Liver (tissue), 9 donors: ENCODE measurements around the gene SPATA31C1. TPM values are rescaled to one million over a fixed set of nuclear protein-coding genes. Genes with fewer than 3 reads are reported as not detected.

Experiments
- DNase-seq: peaks from one replicate; pipeline ENCODE4 v3.0.0-alpha.2; 2017; ENCODE audit warnings: low spot score
- H3K27ac ChIP-seq, 2 donors: one replicate each; pipeline ENCODE4 v1.7.0; 2013; ENCODE audit warnings: inconsistent platforms in 2 of 2, low read length in 2 of 2, control low read depth in 1 of 2, low read depth in 1 of 2, mild to moderate bottlenecking in 1 of 2
- H3K27me3 ChIP-seq, 4 donors: one replicate each; pipeline versions ENCODE4 v1.6.1 to v1.7.0; 2013; ENCODE audit warnings: low read length in 3 of 4, inconsistent platforms in 1 of 4, mild to moderate bottlenecking in 1 of 4, moderate library complexity in 1 of 4; ENCODE audit not compliant: control insufficient read depth in 4 of 4, insufficient read depth in 4 of 4
- H3K36me3 ChIP-seq, 4 donors: one replicate each; pipeline versions ENCODE4 v1.6.1 to v1.7.0; 2013; ENCODE audit warnings: low read length in 3 of 4, mild to moderate bottlenecking in 3 of 4, low read depth in 1 of 4, moderate library complexity in 1 of 4; ENCODE audit not compliant: control insufficient read depth in 4 of 4, insufficient read depth in 3 of 4
- H3K4me1 ChIP-seq, 4 donors: one replicate each; pipeline versions ENCODE4 v1.6.1 to v1.7.0; 2013; ENCODE audit warnings: low read length in 3 of 4, mild to moderate bottlenecking in 3 of 4, moderate library complexity in 1 of 4; ENCODE audit not compliant: control insufficient read depth in 4 of 4, insufficient read depth in 4 of 4
- H3K4me3 ChIP-seq, 3 donors: one replicate each; pipeline versions ENCODE4 v1.6.1 to v1.7.0; 2013; ENCODE audit warnings: low read length in 3 of 3, control low read depth in 1 of 3, low read depth in 1 of 3, mild to moderate bottlenecking in 1 of 3
- H3K9ac ChIP-seq, 2 donors: one replicate each; pipeline ENCODE4 v1.7.0; 2013; ENCODE audit warnings: low read length in 2 of 2, mild to moderate bottlenecking in 2 of 2, moderate library complexity in 2 of 2, control low read depth in 1 of 2, low read depth in 1 of 2
- H3K9me3 ChIP-seq, 4 donors: one replicate each; pipeline versions ENCODE4 v1.6.1 to v1.7.0; 2013; ENCODE audit warnings: low read length in 3 of 4; ENCODE audit not compliant: control insufficient read depth in 4 of 4
- ATF3 ChIP-seq: IDR thresholded peaks from 2 replicates; pipeline ENCODE4 v1.6.1; 2016; ENCODE audit warnings: antibody characterized with exemption
- EGR1 ChIP-seq, 2 donors: IDR thresholded peaks; 2 replicates each; pipeline ENCODE4 v1.6.1; 2016 to 2018; ENCODE audit warnings: antibody characterized with exemption in 2 of 2, low read depth in 2 of 2
- FOXA1 ChIP-seq: IDR thresholded peaks from 2 replicates; pipeline ENCODE4 v1.6.1; 2016; ENCODE audit warnings: antibody characterized with exemption
- FOXA2 ChIP-seq: IDR thresholded peaks from 2 replicates; pipeline ENCODE4 v1.6.1; 2016; ENCODE audit warnings: antibody characterized with exemption
- GABPA ChIP-seq, 2 donors: IDR thresholded peaks in 1 of 2; conservative IDR thresholded peaks in 1 of 2; 2 replicates each; pipeline ENCODE4 v1.6.1; 2016; ENCODE audit warnings: antibody characterized with exemption in 2 of 2, mild to moderate bottlenecking in 1 of 2, moderate library complexity in 1 of 2
- HNF4A ChIP-seq, 2 donors: conservative IDR thresholded peaks; 2 replicates each; pipeline ENCODE4 v1.6.1; 2016; ENCODE audit warnings: antibody characterized with exemption in 2 of 2, mild to moderate bottlenecking in 2 of 2
- HNF4G ChIP-seq: IDR thresholded peaks from 2 replicates; pipeline ENCODE4 v1.6.1; 2016; ENCODE audit warnings: antibody characterized with exemption
- JUND ChIP-seq, 2 donors: IDR thresholded peaks; 2 replicates each; pipeline ENCODE4 v1.6.1; 2016; ENCODE audit warnings: antibody characterized with exemption in 2 of 2
- MAX ChIP-seq: IDR thresholded peaks from 2 replicates; pipeline ENCODE4 v1.6.1; 2016; ENCODE audit warnings: antibody characterized with exemption
- NR2F2 ChIP-seq: IDR thresholded peaks from 2 replicates; pipeline ENCODE4 v1.6.1; 2016; ENCODE audit warnings: antibody characterized with exemption
- RAD21 ChIP-seq, 2 donors: IDR thresholded peaks; 2 replicates each; pipeline ENCODE4 v1.6.1; 2016; ENCODE audit warnings: antibody characterized with exemption in 2 of 2, mild to moderate bottlenecking in 2 of 2
- REST ChIP-seq: IDR thresholded peaks from 2 replicates; pipeline ENCODE4 v1.6.1; 2016; ENCODE audit warnings: antibody characterized with exemption, mild to moderate bottlenecking
- RXRA ChIP-seq, 2 donors: IDR thresholded peaks; 2 replicates each; pipeline ENCODE4 v1.6.1; 2017 to 2018; ENCODE audit warnings: antibody characterized with exemption in 2 of 2, mild to moderate bottlenecking in 1 of 2
- SP1 ChIP-seq: IDR thresholded peaks from 2 replicates; pipeline ENCODE4 v1.6.1; 2018; ENCODE audit warnings: antibody characterized with exemption, mild to moderate bottlenecking
- TAF1 ChIP-seq: conservative IDR thresholded peaks from 2 replicates; pipeline ENCODE4 v1.6.1; 2016; ENCODE audit warnings: antibody characterized with exemption, mild to moderate bottlenecking
- YY1 ChIP-seq: IDR thresholded peaks from 2 replicates; pipeline ENCODE4 v1.6.1; 2016; ENCODE audit warnings: antibody characterized with exemption, mild to moderate bottlenecking
- WGBS: extraction: QIAGEN DNeasy Blood & Tissue Kit; methylation state at CpG from one replicate; pipeline ENCODE4 v1.1.7; 2013; 5-methylcytosine and 5-hydroxymethylcytosine counted together
- polyA plus RNA-seq, 2 donors: library from polyadenylated mRNA; stranded (reverse) in 1 of 2; unstranded in 1 of 2; fragments of 200-250 nt in 1 of 2; fragments of >200 nt in 1 of 2; fragmentation: Nextera tagmentation in 1 of 2; extraction: Ambion mirVana in 1 of 2; gene quantifications; one replicate each; pipeline versions ENCODE4 v1.2.1 to v1.2.3, GENCODE V29; 2013 to 2015
- total RNA-seq, 2 donors: library from RNA; depleted of rRNA; stranded (reverse); fragments of >200 nt; gene quantifications; one replicate each; pipeline ENCODE4 v1.2.3, GENCODE V29; 2014
- TF ChIP-seq, protein P1 (sequence below): fragments of 150-350 bp; IDR thresholded peaks from 2 replicates; pipeline ENCODE4 v1.5.1; 2017; ENCODE audit warnings: improper control_type of control experiment, low read depth, low read length; ENCODE audit not compliant: missing input control
- TF ChIP-seq, protein P2 (sequence below): IDR thresholded peaks from 2 replicates; pipeline ENCODE4 v1.6.1; 2016; ENCODE audit warnings: antibody characterized with exemption
- donor health status: healthy.
- donor health status: healthy.
- donor health status: healthy.
- donor health status: healthy.
- donor health status: healthy.

Gene SPATA31C1
- total and polyA plus RNA-seq, 4 donors = 0.05 TPM; not detected in 3

- H3K27ac ChIP-seq = no peak overlapping the region
- no peaks in the 10 kb centered on the region for H3K27me3 ChIP-seq
- WGBS = 86% methylated on average over 6 of the region's 6 CpGs
- H3K9me3 ChIP-seq = no peaks in the 10 kb centered on the region
- DNase-seq = peak; percentile 25
- no peaks in the 10 kb centered on the region for H3K4me1 ChIP-seq
- H3K4me3 ChIP-seq = no peak overlapping the region
- no peak overlapping the region for H3K9ac ChIP-seq
- H3K36me3 ChIP-seq = no peaks in the 10 kb centered on the region
- TF ChIP-seq TAF1 (no peak), JUND (IDR thresholded peaks at IDR 0.05) (no peak), REST (no peak), HNF4G (no peak), ATF3 (no peak), SP1 (no peak), GABPA (IDR thresholded peaks at IDR 0.05 in 1 of 2, conservative IDR thresholded peaks at IDR 0.05 in 1 of 2) (no peak), NR2F2 (no peak), RAD21 (IDR thresholded peaks at IDR 0.05) (no peak), YY1 (no peak), FOXA1 (no peak), RXRA (IDR thresholded peaks at IDR 0.05) (no peak), HNF4A (conservative IDR thresholded peaks at IDR 0.05) (no peak), EGR1 (IDR thresholded peaks at IDR 0.05; ENCODE audit: low read depth in 2 of 2) (no peak), FOXA2 (no peak), MAX (no peak)
- TF ChIP-seq, protein P1, sequence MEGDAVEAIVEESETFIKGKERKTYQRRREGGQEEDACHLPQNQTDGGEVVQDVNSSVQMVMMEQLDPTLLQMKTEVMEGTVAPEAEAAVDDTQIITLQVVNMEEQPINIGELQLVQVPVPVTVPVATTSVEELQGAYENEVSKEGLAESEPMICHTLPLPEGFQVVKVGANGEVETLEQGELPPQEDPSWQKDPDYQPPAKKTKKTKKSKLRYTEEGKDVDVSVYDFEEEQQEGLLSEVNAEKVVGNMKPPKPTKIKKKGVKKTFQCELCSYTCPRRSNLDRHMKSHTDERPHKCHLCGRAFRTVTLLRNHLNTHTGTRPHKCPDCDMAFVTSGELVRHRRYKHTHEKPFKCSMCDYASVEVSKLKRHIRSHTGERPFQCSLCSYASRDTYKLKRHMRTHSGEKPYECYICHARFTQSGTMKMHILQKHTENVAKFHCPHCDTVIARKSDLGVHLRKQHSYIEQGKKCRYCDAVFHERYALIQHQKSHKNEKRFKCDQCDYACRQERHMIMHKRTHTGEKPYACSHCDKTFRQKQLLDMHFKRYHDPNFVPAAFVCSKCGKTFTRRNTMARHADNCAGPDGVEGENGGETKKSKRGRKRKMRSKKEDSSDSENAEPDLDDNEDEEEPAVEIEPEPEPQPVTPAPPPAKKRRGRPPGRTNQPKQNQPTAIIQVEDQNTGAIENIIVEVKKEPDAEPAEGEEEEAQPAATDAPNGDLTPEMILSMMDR = no peak
Observed at GRCh38 chr9:87888501-87888900, 29.3 kb upstream of the SPATA31C1 start.

DNA sequence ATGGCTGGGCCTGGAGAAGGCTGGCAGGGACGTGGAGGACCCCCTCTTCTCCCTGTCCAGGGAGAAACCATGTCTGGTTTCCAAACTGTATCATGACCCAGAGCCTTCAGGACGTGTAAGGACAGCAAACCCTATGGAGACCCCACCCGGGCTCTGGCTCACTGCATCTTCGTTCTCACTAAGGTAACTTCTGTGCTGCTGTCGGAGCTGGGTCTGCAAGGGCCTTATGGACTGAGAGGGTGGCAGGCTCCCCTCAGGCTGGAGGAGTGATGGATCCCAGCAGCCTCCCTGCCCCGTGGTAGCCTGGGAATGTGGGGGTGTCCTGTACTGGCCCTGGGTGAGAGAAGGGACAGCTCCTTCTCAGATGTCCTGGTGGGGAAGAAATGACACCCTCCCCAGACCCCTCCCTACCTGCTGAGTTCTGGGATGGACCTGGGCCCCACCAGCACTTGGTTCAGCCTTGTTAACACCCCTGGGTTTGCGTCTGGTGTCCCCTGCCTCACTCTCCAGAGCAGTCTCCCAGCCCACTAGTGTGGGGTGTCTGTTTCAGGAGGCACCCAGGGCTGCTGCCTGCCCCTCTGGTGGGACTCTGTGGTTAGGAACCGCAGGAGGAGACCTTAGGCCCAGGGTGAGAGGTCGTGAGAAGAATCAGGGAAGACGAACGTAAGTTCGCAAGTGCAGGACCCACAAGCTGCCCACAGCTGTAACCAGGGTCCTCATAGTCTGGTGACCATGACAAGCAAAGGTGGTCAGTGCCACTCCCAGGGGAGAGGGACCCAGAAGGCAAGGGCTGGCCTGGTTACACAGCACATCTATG, 28.5 kb upstream of the SPATA31C1 start:
- no peaks in the 10 kb centered on the region for H3K4me1 ChIP-seq
- no peak overlapping the region for H3K4me3 ChIP-seq
- no peak overlapping the region for H3K9ac ChIP-seq
- no peaks in the 10 kb centered on the region for H3K27me3 ChIP-seq
- no peaks in the 10 kb centered on the region for H3K9me3 ChIP-seq
- H3K27ac ChIP-seq = no peak overlapping the region
- TF ChIP-seq GABPA (IDR thresholded peaks at IDR 0.05 in 1 of 2, conservative IDR thresholded peaks at IDR 0.05 in 1 of 2) = no peak
- TF ChIP-seq HNF4G = no peak
- TF ChIP-seq, protein P2, sequence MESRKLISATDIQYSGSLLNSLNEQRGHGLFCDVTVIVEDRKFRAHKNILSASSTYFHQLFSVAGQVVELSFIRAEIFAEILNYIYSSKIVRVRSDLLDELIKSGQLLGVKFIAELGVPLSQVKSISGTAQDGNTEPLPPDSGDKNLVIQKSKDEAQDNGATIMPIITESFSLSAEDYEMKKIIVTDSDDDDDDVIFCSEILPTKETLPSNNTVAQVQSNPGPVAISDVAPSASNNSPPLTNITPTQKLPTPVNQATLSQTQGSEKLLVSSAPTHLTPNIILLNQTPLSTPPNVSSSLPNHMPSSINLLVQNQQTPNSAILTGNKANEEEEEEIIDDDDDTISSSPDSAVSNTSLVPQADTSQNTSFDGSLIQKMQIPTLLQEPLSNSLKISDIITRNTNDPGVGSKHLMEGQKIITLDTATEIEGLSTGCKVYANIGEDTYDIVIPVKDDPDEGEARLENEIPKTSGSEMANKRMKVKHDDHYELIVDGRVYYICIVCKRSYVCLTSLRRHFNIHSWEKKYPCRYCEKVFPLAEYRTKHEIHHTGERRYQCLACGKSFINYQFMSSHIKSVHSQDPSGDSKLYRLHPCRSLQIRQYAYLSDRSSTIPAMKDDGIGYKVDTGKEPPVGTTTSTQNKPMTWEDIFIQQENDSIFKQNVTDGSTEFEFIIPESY = no peak
- TF ChIP-seq FOXA1 = no peak
- no peak for TF ChIP-seq HNF4A (conservative IDR thresholded peaks at IDR 0.05)
- no peak for TF ChIP-seq YY1
- DNase-seq = peak; percentile 19
- no peaks in the 10 kb centered on the region for H3K36me3 ChIP-seq
- WGBS = 93% methylated on average over 12 of the region's 12 CpGs
